HG02610 (cell line): ENCODE results near the gene ABCA10.
"Not testable (repeated sequence)": the region's sequence is repeated elsewhere in the genome, so short reads cannot be mapped to it uniquely, and the experiment has no call there.

Experiments
- ATAC-seq: cut with Tn5 transposase; IDR thresholded peaks from one replicate; pipeline ENCODE4 v1.9.1; 2021; ENCODE audit warnings: mild to moderate bottlenecking, moderate library complexity; ENCODE audit not compliant: unreplicated experiment

The ABCA10 gene

GRCh38 chr17:69173118-69173517 lies 55.5 kb downstream of the ABCA10 start:
- no peak for ATAC-seq

GRCh38 chr17:69170377-69170776 lies 58.2 kb downstream of the ABCA10 start:
- no peak for ATAC-seq

GRCh38 chr17:69168642-69169041 lies 60.0 kb downstream of the ABCA10 start:
- ATAC-seq: not testable (repeated sequence)

DNA sequence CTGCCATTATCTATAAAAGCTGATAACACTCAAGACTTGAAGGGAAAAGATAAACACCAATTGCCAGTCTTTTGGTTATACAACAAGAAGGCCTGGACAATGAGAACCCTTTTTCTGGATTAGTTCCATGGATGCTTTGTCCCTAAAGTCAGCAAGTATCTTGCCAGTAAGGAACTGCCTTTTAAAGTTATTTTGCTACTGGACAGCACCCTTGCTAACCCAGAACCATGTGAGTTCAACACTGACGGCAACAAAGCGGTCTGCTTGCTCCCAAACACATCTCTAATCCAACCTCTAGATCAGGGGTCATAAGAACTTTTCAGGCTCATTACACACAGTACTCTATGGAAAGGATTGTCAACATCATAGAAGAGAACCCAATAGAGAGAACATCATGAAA lies 61.7 kb downstream of the ABCA10 start:
- ATAC-seq: no peak

- no peak for ATAC-seq
Measured at GRCh38 chr17:69164206-69164605, 64.4 kb downstream of the ABCA10 start.

- no peak for ATAC-seq
Measured at GRCh38 chr17:69159418-69159817, 69.2 kb downstream of the ABCA10 start.

GRCh38 chr17:69154267-69154666 lies 74.4 kb downstream of the ABCA10 start:
- no peak for ATAC-seq

DNA sequence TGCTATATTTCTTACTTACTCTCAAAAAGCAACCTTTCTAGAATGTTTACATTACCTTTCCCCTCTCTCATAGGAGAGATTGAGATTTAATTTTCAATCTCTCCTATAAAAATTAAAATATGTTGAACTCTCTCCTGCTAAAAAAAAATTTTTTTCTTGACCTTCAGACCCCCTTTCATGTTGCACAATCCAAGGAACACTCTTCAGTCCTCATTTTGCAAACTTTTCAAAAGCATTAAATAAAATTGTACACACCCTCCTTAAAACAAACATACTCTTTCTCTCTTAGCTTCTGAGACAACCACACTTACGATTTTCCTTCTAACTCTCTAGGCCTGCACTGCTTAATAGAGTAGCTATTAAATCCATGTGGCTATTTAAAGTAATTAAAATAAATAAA lies 78.3 kb downstream of the ABCA10 start:
- ATAC-seq: no peak

- ATAC-seq: no peak
Measured at GRCh38 chr17:69147460-69147859, 81.2 kb downstream of the ABCA10 start.

- ATAC-seq: peak; percentile 53
Measured at GRCh38 chr17:69144331-69145255, 84.0 kb downstream of the ABCA10 start.

- ATAC-seq: no peak
Measured at GRCh38 chr17:69143683-69144231, 84.9 kb downstream of the ABCA10 start.

DNA sequence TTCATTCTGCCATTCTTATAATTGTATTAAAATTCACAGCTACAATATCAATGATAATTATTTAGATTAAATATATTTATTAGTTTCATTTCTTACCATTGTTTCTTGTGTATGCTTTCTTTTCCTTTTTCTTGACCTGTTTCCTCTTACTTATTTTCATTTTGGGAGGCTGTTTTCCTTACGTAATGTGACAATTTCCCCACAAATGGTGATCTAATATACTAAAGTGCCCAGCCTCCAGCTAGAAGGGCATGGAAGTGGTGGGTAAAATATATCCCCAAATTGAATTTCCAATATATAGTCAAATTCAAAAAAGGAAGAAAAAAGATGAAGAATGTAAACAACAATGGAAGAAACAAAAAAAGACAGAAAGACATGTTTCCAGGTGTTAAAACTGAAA lies 85.5 kb downstream of the ABCA10 start:
- no peak for ATAC-seq

- ATAC-seq: no peak
Measured at GRCh38 chr17:69142175-69142802, 86.3 kb downstream of the ABCA10 start.

- no peak for ATAC-seq
Measured at GRCh38 chr17:69141431-69142174, 87.0 kb downstream of the ABCA10 start, which contains the start of gene ABCA6. ABCA6 (minus strand) TSS chr17:69141895; CDS start chr17:69140703, 1,192 bp downstream.

DNA sequence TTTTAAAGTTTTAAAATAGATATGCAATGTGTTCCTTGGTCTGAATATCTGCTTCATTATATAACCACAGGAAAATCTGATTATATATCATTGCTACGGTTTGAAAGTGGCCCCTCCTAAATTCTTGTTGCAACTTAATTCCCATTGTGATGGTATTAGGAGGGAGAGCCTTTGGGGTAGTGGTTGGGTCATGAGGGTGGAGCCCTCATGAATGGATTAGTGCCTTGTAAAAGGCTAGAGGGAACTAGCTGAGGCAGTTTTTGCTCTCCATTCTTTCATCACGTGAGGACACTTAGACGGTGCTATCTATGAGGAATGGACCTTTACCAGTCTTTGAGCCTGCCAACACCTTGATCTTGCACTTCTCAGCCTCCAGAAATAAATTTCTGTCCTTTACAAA lies 94.5 kb downstream of the ABCA10 start:
- no peak for ATAC-seq

- no peak for ATAC-seq
Measured at GRCh38 chr17:69130627-69131296, 97.9 kb downstream of the ABCA10 start.

- ATAC-seq: no peak
Measured at GRCh38 chr17:69123626-69124025, 105.0 kb downstream of the ABCA10 start.

DNA sequence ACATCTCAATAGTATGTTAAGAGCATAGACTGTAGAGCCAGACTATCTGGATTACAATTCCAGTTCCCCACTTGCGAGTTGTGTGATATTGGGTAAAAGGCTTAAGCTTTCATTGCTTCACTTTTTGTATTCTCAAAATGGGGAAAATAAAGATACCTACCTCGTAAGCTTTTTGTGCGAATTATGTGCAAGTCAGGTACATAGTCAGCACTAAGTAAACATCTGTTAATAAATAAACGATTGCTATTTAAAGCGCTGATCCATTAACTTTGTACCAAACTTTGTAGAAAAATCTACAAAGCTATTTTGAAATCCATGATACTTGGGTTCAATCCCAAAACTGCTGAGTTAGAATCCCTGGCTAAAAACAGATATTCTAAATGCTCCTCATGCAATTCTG lies 106.6 kb downstream of the ABCA10 start:
- ATAC-seq: no peak

GRCh38 chr17:69117855-69118784 lies 110.5 kb downstream of the ABCA10 start:
- peak; percentile 58 for ATAC-seq
